SKM-1 (cell line): Measurements from ENCODE around the gene CMPK2.
A peak's percentile ranks its signal among the peaks of the same experiment; 100 is the strongest.

Experiments used
- DNase-seq: peaks from one replicate; lab custom pipeline; 2025; ENCODE audit not compliant: unreplicated experiment; lab: John Stamatoyannopoulos, UW

The CMPK2 gene

DNA sequence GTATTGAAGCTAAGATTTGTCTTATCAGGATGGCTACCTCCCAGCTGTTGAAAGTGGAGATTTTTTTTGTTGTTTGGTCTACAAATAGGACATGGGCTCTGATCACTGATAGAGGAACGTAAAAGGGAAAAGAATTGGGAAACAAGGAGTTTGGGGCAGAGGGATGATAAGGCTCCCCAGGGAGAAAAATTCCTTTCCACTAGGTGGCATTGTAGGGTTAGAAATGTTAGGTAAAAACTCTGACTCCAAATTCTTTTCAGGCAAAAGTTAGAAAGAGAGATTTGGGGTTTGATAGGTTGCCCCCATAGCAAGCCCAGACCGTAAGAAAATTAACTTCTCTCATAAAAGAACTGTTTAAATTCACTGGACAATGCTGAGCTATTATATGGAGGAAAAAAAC lies 19.8 kb downstream of the CMPK2 start:
- DNase-seq: no peak

DNA sequence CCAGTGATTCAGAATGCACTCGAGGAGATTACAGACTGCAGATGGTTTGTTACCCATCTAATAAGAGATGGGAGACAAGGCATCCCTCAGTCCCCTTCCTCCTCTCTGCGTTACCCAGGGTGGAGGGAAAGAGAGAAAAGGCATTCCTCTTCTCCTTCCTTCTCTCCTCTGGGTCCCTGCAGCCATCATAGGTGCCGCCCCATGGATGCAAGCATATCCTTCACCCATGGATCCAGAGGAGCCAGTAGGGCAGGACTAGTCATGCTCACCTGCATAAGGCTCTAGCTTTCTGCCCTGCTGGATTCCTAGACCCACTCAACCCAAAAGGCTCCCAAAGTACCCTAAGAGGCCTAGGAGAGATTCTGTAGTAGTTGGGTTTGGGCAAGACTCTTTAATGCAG lies 20.4 kb downstream of the CMPK2 start:
- DNase-seq: no peak

DNA sequence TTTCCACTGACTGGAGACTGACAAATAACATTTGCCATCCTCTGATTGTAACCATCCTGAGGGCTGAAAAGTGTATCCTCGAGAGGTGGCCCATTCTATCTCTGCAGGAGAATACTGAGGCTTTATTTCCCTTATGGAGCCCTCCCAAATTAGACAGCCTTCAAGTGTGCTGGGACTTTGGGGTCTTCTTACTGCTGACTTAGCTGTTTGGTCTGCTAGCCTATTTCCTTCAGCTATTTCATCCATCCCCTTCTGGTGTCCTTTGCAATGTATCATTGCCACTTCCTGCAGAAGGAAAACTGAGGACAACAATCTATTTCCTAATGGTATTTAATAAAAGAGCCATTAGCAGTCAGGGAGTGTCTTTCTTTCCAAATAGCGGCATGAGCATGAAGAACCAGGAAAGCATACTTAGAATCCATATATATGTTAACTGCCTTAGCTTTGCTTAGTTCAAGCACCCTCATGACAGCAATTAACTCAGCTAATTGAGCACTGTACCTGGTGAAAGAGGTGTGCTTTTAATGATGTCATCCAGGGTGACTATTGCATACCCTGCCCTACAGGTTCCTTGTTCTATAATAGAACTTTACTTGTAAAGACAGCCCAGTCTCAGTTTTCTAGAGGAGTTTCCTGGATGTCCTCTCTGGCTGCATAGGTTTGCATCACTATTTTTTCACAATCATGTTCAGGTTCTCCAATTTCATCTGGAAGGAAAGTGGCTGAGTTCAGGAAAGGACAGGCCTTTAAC lies 24.0 kb downstream of the CMPK2 start:
- DNase-seq: no peak

DNA sequence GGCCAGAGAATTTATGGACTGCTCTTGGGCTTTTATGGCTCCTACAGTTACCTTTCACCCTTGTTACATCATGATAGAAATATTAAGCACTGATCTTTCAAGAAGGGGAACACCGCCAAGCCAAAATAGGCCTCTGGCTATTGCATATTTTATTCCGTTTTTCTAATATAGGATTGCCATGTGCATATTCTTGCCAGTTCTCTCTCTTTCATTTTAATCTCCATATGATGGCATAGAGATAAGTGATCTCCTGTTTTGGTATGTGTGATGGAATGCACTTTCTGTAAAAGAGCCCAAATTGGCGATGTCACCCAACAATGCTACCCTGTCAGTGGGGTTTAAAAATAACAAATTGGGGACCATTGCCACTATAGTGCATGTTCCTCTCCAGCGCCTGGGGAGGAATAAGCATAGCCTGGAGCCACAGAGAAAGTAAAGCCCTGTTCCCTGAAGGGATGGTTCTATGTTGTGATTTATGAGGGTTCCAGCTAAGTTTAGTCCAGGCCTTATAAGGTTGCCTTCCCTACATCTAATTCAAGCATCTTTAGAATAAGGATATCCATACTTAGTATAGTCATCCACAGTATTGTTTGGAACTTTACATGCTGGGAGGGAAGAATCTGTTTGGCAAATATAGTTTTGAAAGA lies 26.9 kb downstream of the CMPK2 start:
- no peak for DNase-seq

DNA sequence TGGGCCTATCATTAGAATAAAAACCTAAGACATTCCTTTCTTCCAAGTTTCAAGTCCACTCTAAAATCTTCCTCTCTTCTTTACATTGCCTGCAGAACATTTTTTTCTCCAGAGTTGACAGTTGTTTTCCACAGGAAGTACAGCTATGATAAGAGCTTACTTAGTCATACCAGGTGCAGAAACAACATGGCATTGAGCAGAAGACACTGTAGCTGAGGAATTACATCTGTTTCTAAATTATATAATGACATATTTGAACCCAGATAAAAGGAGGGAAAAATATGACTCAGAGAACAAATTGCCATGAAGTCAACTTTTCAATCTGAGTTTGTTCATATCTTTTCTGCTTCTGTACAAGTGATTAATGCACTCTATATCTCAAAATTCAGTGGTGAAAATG lies 30.2 kb downstream of the CMPK2 start:
- no peak for DNase-seq

DNA sequence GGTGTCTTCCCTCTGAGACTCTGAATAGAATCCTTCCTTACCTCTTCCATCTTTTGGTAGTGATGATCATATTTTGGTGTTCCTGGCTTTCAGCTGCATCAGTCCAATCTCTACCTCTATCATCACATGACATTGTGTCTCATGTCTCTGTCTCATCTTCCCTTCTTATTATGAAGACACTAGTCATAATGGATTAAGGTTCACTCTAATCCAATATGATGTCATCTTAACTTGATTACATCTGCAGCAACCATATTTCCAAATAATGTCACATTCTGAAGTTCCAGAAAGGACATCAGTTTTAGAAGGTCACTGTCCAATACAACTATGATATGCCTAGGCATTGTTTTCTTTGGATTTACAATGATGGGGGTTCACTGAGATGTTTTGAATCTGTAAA lies 31.5 kb downstream of the CMPK2 start:
- DNase-seq: no peak

DNA sequence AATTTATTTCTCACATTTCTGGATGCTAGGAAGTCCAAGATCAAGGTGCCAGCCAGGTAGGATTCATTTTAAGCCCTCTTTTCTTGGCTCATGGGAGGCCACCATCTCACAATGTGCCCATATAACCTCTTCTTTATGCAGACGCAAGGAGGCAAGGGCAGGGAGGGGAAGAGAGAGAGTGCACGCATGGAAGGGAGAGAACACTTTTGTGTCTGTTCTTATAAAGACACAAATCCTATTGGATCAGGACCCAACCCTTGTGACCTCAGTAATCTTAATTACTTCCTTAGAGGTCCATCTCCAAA lies 32.5 kb downstream of the CMPK2 start:
- DNase-seq: no peak

DNA sequence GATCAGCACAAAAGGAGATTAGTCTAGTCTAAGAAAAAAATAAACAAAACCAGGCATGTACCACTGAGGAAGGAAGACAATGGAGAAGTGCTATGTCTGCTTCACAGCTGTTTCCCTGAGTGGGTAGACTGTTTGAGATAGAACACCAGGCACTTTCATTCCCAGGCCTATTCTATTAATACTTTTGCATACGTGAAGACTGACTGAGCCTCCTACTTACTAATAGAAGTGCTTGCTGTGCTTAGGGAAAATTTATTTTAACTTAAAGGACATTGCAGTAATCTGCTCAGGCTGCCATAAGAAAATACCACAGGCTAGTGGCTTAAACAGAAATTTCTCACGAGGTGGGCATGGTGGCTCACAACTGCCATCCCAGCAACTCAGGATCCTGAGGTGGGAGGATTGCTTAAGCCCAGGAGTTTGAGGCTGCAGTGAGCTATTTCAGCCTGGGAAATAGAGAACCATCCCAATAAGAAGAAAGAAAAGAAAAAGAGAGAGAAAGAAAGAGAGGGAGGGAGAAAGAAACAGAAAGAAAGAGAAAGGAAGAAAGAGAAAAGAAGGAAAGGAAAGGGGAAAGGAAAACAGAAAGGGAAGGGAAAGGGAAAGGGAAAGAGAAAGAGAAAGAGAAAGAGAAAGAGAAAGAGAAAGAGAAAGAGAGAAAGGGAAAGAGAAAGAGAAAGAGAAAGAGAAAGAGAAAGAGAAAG lies 33.0 kb downstream of the CMPK2 start:
- DNase-seq: no peak

DNA sequence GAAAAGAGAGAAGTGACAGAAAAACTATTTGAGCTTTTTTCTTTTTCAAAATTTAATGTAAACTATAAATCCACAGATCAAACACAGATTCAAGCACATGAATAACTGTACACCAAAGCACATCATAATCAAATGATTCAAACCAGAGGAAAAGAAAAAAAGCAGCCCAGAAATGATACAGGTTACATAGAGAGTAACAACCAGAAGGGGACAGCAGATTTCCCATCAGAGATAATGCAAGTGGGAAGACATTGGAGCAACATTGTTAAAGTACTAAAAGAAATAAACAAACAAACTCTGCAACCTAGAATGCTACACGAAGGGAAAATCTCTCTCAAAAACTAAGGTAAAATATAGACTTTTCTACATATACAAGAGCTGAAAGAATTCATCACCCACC lies 34.5 kb downstream of the CMPK2 start:
- no peak for DNase-seq

DNA sequence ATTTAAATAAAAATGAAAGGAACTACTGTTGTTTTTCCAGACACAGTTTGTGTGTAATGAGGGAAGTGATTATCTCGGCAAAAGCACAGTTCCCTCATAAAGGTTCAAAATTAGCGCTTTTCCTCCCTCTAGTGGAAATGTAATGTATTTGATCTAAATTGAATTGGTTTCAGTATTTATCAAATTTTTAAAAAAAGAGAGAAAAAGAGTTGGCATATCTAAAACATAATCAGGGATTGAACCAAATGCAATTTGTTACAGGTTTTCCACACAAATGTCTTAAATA lies 37.5 kb downstream of the CMPK2 start:
- peak; percentile 74 for DNase-seq

DNA sequence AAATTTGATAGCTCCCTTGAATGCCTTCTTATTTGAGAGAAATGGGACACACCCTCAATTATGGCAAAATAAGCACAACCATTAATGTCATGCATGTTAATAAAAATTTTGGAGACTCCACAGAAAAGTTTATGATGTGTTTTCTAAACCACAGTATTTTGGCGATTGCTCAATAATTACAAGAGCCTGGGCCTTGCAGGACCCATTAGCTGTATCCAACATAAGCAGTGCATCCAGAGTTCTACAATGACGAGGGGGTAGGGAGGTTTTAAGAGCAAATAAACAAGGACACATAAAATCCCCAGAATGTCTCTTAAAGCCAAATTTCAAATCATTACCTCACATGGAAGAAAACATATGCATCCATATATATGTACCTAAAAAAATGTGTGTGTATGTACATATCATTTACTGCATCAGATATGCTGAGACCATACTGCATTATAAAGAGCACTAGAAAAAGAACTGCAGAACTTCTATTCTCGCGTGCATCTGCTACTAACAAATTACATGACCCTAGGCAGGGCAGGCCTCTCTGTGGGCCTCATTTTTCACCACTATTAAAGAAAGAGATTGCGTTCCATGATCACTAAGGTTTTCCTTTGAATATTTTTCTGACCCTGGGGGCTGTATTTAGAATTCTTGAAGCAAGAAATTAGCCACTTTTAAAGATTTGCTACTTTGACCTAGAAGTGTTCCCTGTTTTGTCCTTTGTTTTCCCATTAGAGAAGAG lies 38.0 kb downstream of the CMPK2 start:
- no peak for DNase-seq

DNA sequence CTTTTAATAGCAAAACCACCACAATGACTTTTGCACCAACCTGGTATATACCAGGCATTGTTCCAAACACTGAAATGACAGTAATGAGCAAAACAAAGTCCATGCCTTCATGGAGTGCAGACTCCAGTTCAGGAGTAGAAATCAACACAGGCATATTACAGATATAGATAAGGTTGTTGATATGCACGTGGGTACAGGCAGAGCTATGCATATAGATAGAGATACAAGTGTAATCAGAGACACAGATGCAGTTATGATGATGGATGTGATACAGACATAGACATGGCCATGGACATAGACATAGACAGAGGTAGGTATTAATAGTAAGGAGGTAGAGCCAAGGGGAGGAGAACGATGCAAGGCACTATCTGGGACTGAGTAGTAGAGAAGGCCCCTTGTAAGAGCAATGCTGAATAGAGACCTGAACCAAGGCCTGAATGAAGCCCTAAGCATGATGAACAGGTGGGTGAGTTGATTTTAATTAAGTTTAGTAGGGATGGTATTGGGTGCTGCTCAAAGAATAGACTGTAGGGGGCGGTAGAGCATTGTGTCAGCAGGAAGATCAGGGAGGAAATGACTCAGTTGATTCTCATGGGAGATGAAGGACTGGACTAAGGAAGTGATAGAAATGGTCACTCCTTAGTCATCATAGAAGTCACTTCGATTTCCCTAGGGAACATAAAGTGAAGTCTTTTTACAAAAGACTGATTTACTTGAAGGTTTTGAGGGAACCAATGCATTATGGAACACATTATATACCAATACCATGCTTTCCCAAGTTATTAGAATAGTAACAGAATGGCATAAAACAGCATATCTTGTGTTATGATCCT lies 39.4 kb downstream of the CMPK2 start:
- DNase-seq: peak; percentile 79

DNA sequence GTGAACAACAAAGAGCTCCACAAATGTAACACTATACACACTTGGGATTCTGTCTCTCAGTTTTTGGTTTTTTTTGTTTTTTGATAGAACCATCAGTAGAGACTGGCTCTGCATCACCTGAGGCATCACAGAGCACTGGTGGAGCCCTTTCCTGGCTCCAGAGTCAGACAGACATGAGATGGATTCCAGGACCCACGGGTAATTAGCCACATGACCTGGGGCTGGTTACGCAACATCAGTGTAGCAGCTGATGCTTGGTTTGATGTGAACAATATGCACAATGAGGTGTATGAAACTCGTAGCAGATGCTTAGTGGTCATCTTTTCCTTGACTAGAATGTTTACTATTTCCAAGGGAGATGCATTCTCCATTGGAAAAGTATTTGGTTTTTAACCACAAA lies 40.7 kb downstream of the CMPK2 start:
- DNase-seq: no peak

DNA sequence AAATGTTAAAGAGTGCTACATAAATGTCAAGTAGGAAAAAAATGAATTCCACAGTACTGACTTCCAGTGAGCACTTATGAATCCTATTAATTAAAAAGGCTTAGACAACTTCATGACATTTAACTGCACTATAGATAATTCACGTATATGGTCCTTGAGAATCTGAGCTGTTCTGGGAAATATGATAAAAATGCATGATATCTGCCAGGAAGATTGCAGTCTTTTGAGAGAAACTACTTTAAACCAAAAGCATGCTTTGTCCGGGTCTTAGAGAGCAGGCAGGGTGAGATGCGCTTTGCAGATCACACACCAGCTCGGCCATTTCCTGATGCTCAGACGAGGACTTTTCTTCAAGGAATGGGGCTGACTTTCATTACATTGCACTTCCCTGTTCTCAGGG lies 42.6 kb downstream of the CMPK2 start:
- no peak for DNase-seq

DNA sequence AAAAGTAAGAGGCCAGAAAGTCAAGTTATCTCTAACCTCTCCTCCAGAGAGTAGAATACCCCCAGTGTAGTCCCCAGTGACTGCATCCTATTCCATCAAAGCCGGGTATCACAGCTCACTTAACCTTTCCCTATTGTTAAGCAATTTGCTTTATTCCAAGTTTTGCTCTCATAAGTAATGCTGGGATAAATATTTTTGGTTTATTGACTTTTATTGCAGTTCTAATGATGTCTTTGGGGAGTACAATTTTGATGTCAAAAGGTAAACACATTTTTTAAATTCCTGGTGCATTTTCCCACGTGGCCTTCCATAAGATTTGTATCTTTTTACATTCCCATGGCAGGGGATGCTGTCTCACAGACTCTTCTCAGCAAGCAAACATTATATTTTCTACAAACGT lies 43.3 kb downstream of the CMPK2 start:
- no peak for DNase-seq

DNA sequence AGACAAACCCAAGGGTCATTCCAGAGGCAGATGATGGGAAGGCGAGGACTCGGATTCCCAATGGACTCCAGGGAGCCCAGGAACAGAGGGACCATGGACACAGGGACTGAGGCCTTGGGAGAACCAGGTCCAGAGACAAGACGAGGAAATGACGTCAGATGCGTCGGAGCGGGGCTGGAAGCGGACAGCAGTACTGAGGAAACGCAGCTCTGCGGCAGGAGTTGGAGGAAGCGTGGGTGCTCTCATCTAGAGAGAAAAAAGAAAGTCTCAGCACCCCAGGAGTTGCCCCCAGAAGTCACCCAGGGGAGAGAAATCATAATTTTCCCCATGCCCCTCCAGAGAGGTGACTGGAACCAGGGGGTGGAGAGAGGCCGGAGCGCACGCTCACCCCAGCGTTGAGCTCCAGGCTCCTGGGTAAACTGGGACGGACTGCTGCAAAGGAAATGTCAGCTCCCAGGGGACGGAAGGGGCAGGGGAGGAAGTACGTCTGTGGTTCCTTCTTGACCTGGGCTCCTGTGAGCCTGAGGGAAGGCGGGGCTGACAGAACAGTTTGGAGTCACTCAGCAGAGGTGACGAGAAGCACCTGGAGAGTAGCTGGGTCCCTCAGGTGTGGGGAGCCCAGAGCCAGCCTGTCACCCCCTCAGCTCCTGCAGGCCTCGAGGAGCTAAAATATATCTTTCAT lies 44.7 kb downstream of the CMPK2 start:
- no peak for DNase-seq

DNA sequence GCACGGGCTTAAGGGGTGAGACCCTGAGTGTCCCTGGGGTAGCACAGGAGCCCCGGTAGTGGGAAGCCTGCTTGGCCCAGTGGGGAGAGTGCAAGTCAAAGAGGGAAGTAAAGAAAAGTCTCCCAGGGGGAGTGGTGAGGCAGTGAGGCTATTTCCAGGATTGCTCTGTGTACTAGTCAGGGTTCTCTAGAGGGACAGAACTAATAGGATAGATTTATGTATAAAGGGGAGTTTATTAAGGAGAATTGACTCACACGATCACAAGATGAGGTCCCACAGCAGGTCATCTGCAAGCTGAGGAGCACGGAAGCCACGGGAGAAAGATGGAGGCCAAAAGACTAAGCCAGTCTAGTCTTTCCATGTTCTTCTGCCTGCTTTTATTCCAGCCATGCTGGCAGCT lies 45.5 kb downstream of the CMPK2 start:
- DNase-seq: no peak

DNA sequence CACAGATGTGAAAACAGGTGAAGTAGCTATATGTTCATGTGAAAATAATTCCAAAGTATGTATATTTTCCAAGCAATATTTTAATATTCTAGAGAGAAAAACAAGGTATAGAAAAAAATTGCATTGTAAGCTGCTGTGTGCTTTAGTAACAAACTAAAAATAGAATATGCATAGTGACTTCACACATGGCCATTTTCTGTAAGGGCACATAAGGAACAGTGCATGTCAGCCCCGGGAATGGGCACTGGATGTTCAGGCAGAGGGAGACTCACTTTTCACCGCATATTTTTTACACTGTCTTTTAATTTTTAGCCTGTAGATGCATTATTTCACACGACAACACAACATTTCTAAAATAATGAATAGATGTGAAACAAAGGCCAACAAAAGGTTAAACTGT lies 46.0 kb downstream of the CMPK2 start:
- DNase-seq: no peak

DNA sequence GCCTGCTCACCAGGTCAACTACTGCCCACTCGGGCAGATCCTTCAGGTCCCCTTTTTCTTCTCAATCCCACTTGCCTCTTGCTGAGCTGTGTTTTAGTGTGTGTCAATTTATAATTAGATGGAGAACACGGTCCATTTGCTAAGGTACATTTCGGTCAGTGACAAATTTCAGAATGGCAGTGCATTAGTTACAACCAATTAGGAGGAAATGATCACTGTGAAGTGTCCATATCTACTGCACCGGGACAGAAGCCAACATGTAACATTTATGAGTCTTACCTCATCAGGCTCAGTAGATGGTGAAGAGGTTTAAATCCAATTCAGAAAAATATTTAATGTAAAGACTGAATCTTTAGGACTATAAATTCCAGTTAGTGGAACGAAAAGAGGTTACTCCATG lies 47.7 kb downstream of the CMPK2 start:
- no peak for DNase-seq

DNA sequence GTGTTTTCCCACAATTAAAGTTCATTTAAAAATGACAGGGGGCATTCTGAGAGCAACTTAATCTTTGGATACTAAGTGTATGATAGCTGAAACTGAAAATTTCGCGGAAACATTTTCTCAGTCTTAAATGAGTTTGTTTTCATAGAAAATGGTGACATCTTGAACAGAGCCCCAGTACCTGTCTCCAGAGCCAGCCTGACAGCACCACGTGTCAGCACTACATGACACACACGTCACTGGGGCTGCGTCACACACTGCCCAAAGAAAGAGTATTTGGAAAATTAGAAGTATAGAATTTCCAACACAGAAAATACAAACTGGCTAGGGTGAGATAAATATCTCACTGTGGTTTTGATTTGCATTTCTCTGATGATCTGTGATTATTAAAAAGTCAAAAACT lies 50.8 kb downstream of the CMPK2 start:
- no peak for DNase-seq

DNA sequence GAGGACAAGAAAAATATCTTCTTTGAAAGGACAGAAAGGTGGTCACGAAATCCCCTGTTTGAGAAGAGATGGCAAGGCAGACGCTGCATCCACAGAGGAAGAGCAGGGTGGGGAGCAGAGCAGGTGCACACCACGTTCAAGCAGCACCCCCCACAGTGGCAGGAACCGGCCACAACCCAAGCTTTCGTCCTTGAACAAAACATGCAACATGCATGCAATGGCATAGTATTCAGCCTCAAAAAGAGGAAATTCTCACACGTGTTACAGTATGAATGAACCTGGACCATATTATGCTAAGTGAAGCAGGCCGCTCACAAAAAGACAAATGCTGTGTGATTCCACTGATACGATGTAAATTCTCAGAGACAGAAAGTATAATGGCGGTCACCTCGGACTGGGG lies 51.4 kb downstream of the CMPK2 start:
- DNase-seq: no peak
